MM.1S (cell line): Measurements from ENCODE around the gene PRX.

Experiments used
- CTCF ChIP-seq: fragments of 300-600 bp; sonication (generic); IDR thresholded peaks from 2 replicates; pipeline ENCODE4 v1.5.1; 2016; ENCODE audit warnings: antibody characterized with exemption, low read length, mixed read lengths
- EZH2 ChIP-seq: fragments of 300-600 bp; sonication (generic); optimal IDR thresholded peaks from 2 replicates; pipeline ENCODE3; 2017; ENCODE audit warnings: low read depth, mild to moderate bottlenecking, antibody characterized with exemption, low read length, mixed read lengths

- TF ChIP-seq CTCF (no peak), EZH2 (no peak)
Measured at GRCh38 chr19:40387155-40387554, 26.0 kb downstream of the PRX start.
